SW480 (cell line): ENCODE measurements around the gene LCE6A.

Experiments
- DNase-seq: peaks from one replicate; pipeline ENCODE4 v3.0.0-alpha.2; 2016; ENCODE audit warnings: low spot score

LCE6A gene

GRCh38 chr1:152842556-152842955, at the start of gene LCE6A:
TSS of gene LCE6A (plus strand) at chr1:152842856. CDS start at chr1:152843521, 665 bp downstream.
- DNase-seq: no peak

- DNase-seq: no peak
These were observed 47.0 kb upstream of the LCE6A start for GRCh38 chr1:152795686-152796085.

GRCh38 chr1:152796421-152796820, 46.2 kb upstream of the LCE6A start, which contains the start of gene LCE1D:
TSS of gene LCE1D (plus strand) at chr1:152796721. CDS start at chr1:152797795, 1,074 bp downstream.
- DNase-seq: no peak

GRCh38 chr1:152801333-152801732, 41.3 kb upstream of the LCE6A start:
- DNase-seq: no peak

GRCh38 chr1:152806576-152806975, 36.1 kb upstream of the LCE6A start, which contains the start of gene LCE1C:
TSS of gene LCE1C (minus strand) at chr1:152806651. CDS start at chr1:152805478, 1,173 bp downstream.
- DNase-seq: no peak

GRCh38 chr1:152811050-152811449, 31.6 kb upstream of the LCE6A start:
- DNase-seq: no peak

- DNase-seq: no peak
These were observed 31.0 kb upstream of the LCE6A start, which contains the start of gene LCE1B for GRCh38 chr1:152811671-152812070. TSS of gene LCE1B (plus strand) at chr1:152811971. CDS start at chr1:152812447, 476 bp downstream.

- DNase-seq: no peak
These were observed 25.3 kb upstream of the LCE6A start for GRCh38 chr1:152817309-152817708.

GRCh38 chr1:152823294-152823693, 19.4 kb upstream of the LCE6A start:
- DNase-seq: no peak

GRCh38 chr1:152824964-152825363, 17.7 kb upstream of the LCE6A start:
- DNase-seq: no peak

- no peak for DNase-seq
These were observed 15.5 kb upstream of the LCE6A start, which contains the start of gene LCE1A for GRCh38 chr1:152827173-152827572. TSS of gene LCE1A (plus strand) at chr1:152827473. CDS start at chr1:152827473, 0 bp downstream.

GRCh38 chr1:152836870-152837269, 5.8 kb upstream of the LCE6A start:
- no peak for DNase-seq

- DNase-seq: no peak
These were observed 13.0 kb downstream of the LCE6A start for GRCh38 chr1:152855661-152856060.

- no peak for DNase-seq
These were observed 15.4 kb downstream of the LCE6A start for GRCh38 chr1:152858062-152858461.

GRCh38 chr1:152859696-152860095, 17.0 kb downstream of the LCE6A start, which contains the start of gene LCE7A:
TSS of gene LCE7A (plus strand) at chr1:152859996. CDS start at chr1:152860698, 702 bp downstream.
- no peak for DNase-seq

GRCh38 chr1:152860129-152860528, 17.5 kb downstream of the LCE6A start:
- no peak for DNase-seq

- no peak for DNase-seq
These were observed 18.7 kb downstream of the LCE6A start for GRCh38 chr1:152861374-152861773.

- no peak for DNase-seq
These were observed 21.8 kb downstream of the LCE6A start for GRCh38 chr1:152864443-152864842.

GRCh38 chr1:152866321-152866720, 23.7 kb downstream of the LCE6A start:
- no peak for DNase-seq

- DNase-seq: peak; percentile 63
These were observed 27.3 kb downstream of the LCE6A start for GRCh38 chr1:152869808-152870419.

GRCh38 chr1:152870831-152871730, 28.4 kb downstream of the LCE6A start:
- peak; percentile 29 for DNase-seq

- DNase-seq: no peak
These were observed 29.1 kb downstream of the LCE6A start for GRCh38 chr1:152871731-152872126.

GRCh38 chr1:152873495-152873894, 30.8 kb downstream of the LCE6A start:
- DNase-seq: no peak
